Neural cell (in vitro differentiated cells): ENCODE measurements around the gene SH3BP4.

Experiments used
- EP300 ChIP-seq: fragments of 450-650 bp; conservative IDR thresholded peaks from 2 replicates; pipeline ENCODE4 v1.6.1; 2014; ENCODE audit warnings: antibody characterized with exemption, mild to moderate bottlenecking, moderate library complexity; ENCODE audit not compliant: poor library complexity, severe bottlenecking
- EZH2 ChIP-seq: fragments of 200-600, 300-800 bp; shearing (Covaris generic), sonication (generic); IDR thresholded peaks from 2 replicates; pipeline ENCODE4 v1.6.1; 2014; ENCODE audit warnings: antibody characterized with exemption, low read length, borderline replicate concordance, mild to moderate bottlenecking; ENCODE audit not compliant: insufficient read depth, poor library complexity, severe bottlenecking
- MXI1 ChIP-seq: fragments of 450-650 bp; conservative IDR thresholded peaks from 2 replicates; pipeline ENCODE4 v1.6.1; 2014; ENCODE audit warnings: antibody characterized with exemption, mild to moderate bottlenecking; ENCODE audit not compliant: poor library complexity, severe bottlenecking
- RAD21 ChIP-seq: fragments of 450-650 bp; conservative IDR thresholded peaks from 2 replicates; pipeline ENCODE4 v1.6.1; 2014; ENCODE audit warnings: antibody characterized with exemption, mild to moderate bottlenecking, moderate library complexity
- TF ChIP-seq, protein P1 (sequence below): fragments of 450-650 bp; IDR thresholded peaks from 2 replicates; pipeline ENCODE4 v1.5.1; 2014; ENCODE audit warnings: antibody characterized with exemption, mild to moderate bottlenecking, moderate library complexity; ENCODE audit not compliant: poor library complexity, severe bottlenecking
- TF ChIP-seq, protein P2 (sequence below): IDR thresholded peaks from 2 replicates; pipeline ENCODE4 v1.6.1; 2012; ENCODE audit warnings: borderline replicate concordance

DNA sequence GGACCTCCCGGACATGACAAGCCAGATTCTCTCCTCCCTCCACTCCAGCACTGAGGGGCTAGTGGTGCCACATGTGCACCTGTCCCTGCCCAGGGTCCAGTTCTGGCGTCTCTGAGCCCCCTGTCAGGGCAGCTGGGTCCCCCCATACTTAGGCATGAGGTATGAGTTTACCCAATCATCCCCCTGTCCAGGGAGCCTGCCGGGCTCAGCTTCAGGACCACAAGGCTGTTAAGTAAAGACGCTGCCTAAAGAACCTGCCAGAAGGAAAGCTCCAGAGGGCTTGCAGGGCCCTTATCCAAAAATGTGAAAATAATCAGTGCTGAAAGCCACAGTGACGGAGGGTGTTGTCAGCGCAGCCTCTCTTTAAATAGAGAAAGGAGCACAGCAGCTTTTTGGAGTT is 40.0 kb downstream of the SH3BP4 start:
- TF ChIP-seq, protein P1, sequence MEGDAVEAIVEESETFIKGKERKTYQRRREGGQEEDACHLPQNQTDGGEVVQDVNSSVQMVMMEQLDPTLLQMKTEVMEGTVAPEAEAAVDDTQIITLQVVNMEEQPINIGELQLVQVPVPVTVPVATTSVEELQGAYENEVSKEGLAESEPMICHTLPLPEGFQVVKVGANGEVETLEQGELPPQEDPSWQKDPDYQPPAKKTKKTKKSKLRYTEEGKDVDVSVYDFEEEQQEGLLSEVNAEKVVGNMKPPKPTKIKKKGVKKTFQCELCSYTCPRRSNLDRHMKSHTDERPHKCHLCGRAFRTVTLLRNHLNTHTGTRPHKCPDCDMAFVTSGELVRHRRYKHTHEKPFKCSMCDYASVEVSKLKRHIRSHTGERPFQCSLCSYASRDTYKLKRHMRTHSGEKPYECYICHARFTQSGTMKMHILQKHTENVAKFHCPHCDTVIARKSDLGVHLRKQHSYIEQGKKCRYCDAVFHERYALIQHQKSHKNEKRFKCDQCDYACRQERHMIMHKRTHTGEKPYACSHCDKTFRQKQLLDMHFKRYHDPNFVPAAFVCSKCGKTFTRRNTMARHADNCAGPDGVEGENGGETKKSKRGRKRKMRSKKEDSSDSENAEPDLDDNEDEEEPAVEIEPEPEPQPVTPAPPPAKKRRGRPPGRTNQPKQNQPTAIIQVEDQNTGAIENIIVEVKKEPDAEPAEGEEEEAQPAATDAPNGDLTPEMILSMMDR, result no peak
- TF ChIP-seq MXI1, result no peak
- TF ChIP-seq RAD21, result no peak
- TF ChIP-seq, protein P2, sequence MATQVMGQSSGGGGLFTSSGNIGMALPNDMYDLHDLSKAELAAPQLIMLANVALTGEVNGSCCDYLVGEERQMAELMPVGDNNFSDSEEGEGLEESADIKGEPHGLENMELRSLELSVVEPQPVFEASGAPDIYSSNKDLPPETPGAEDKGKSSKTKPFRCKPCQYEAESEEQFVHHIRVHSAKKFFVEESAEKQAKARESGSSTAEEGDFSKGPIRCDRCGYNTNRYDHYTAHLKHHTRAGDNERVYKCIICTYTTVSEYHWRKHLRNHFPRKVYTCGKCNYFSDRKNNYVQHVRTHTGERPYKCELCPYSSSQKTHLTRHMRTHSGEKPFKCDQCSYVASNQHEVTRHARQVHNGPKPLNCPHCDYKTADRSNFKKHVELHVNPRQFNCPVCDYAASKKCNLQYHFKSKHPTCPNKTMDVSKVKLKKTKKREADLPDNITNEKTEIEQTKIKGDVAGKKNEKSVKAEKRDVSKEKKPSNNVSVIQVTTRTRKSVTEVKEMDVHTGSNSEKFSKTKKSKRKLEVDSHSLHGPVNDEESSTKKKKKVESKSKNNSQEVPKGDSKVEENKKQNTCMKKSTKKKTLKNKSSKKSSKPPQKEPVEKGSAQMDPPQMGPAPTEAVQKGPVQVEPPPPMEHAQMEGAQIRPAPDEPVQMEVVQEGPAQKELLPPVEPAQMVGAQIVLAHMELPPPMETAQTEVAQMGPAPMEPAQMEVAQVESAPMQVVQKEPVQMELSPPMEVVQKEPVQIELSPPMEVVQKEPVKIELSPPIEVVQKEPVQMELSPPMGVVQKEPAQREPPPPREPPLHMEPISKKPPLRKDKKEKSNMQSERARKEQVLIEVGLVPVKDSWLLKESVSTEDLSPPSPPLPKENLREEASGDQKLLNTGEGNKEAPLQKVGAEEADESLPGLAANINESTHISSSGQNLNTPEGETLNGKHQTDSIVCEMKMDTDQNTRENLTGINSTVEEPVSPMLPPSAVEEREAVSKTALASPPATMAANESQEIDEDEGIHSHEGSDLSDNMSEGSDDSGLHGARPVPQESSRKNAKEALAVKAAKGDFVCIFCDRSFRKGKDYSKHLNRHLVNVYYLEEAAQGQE, result no peak
- no peak for TF ChIP-seq EZH2
- TF ChIP-seq EP300, result no peak
